OCI-LY1 (cell line): ENCODE data around the gene NOTCH2.

Source experiments
- H2AFZ ChIP-seq: fragments of 200-600 bp; sonication (generic), shearing (Covaris generic); 2 replicates; pipeline ENCODE4 v1.6.0; 2014; ENCODE audit warnings: antibody characterized with exemption, mild to moderate bottlenecking, low read length
- H3F3A ChIP-seq: fragments of 200-600 bp; sonication (generic), shearing (Covaris generic); 2 replicates; pipeline ENCODE4 v1.6.0; 2014; ENCODE audit warnings: mild to moderate bottlenecking, antibody characterized with exemption, low read length, moderate library complexity; ENCODE audit not compliant: insufficient read depth
- H3K27ac ChIP-seq: fragments of 200-600 bp; sonication (generic); 2 replicates; pipeline ENCODE4 v1.5.1; 2014; ENCODE audit warnings: low read length, mixed run types, mild to moderate bottlenecking, low read depth; ENCODE audit not compliant: poor library complexity, severe bottlenecking
- H3K27me3 ChIP-seq: fragments of 200-600 bp; sonication (generic); 2 replicates; pipeline ENCODE4 v1.6.0; 2014; ENCODE audit warnings: antibody characterized with exemption, mild to moderate bottlenecking, low read length, moderate library complexity; ENCODE audit not compliant: insufficient read depth
- H3K36me3 ChIP-seq: fragments of 200-600 bp; sonication (generic); 2 replicates; pipeline ENCODE4 v1.6.1; 2014; ENCODE audit warnings: mild to moderate bottlenecking, antibody characterized with exemption, low read length, moderate library complexity, mixed read lengths; ENCODE audit not compliant: insufficient read depth
- H3K4me1 ChIP-seq: fragments of 200-600 bp; sonication (generic); 2 replicates; pipeline ENCODE4 v1.5.1; 2014; ENCODE audit warnings: mild to moderate bottlenecking, low read length, moderate library complexity; ENCODE audit not compliant: insufficient read depth, severe bottlenecking
- H3K4me2 ChIP-seq: fragments of 200-600 bp; sonication (generic), shearing (Covaris generic); 2 replicates; pipeline ENCODE4 v1.6.1; 2014; ENCODE audit warnings: low read length
- H3K4me3 ChIP-seq: fragments of 200-600 bp; sonication (generic); 2 replicates; pipeline ENCODE4 v1.5.1; 2014; ENCODE audit warnings: low read length, low read depth, mild to moderate bottlenecking, mixed read lengths; ENCODE audit not compliant: poor library complexity, severe bottlenecking
- H3K79me2 ChIP-seq: fragments of 200-600 bp; shearing (Covaris generic); 2 replicates; pipeline ENCODE4 v1.6.1; 2016; ENCODE audit warnings: mixed run types, low read length, mixed read lengths; ENCODE audit not compliant: insufficient read depth
- H3K9ac ChIP-seq: fragments of 200-600 bp; sonication (generic), shearing (Covaris generic); 2 replicates; pipeline ENCODE4 v1.6.1; 2014; ENCODE audit warnings: mild to moderate bottlenecking, low read length, mixed read lengths
- H3K9me2 ChIP-seq: fragments of 200-600 bp; sonication (generic), shearing (Covaris generic); 2 replicates; pipeline ENCODE4 v1.6.1; 2014; ENCODE audit warnings: low read depth, mild to moderate bottlenecking, low read length, mixed read lengths
- H3K9me3 ChIP-seq: fragments of 200-600 bp; shearing (Covaris generic); 2 replicates; pipeline ENCODE4 v1.6.1; 2014; ENCODE audit warnings: low read length, mixed read lengths
- H4K20me1 ChIP-seq: fragments of 200-600 bp; sonication (generic), shearing (Covaris generic); 2 replicates; pipeline ENCODE4 v1.6.0; 2016; ENCODE audit warnings: mild to moderate bottlenecking, low read length; ENCODE audit not compliant: insufficient read depth
- EZH2 ChIP-seq: fragments of 200-600 bp; sonication (generic), shearing (Covaris generic); IDR thresholded peaks from 2 replicates; pipeline ENCODE4 v1.8.0; 2017; ENCODE audit warnings: borderline replicate concordance, mixed run types, mild to moderate bottlenecking, antibody characterized with exemption, low read length, moderate library complexity, mixed read lengths
- TF ChIP-seq, protein P1 (sequence below): fragments of 200-600 bp; sonication (generic), shearing (Covaris generic); IDR thresholded peaks from 2 replicates; pipeline ENCODE4 v1.5.1; 2017; ENCODE audit warnings: mild to moderate bottlenecking, antibody characterized with exemption, low read length, moderate library complexity, mixed read lengths

NOTCH2 gene

DNA sequence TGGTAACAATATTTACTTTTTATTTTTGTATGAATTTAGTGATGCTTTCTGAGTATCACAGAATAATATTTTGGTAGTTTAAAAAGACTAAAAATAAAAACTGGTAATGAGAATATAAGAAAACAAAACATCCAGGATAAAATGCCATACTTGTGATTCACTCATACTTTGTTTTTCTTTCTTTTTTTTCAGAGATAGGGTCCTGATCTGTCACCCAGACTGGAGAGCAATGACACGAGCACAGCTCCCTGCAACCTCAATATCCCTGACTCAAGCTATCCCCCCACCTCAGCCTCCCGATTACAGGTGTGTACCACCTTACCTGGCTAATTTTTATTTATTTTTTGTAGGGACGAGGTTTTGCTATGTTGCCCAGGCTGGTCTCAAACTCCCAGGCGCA is 109.0 kb downstream of the NOTCH2 start:
- no peak overlapping the region for H3K9ac ChIP-seq
- no peaks in the 10 kb centered on the region for H4K20me1 ChIP-seq
- H3K36me3 ChIP-seq: peaks cover 20% of the 10 kb centered on the region; the same call in 1 of the 2 replicates
- no peak overlapping the region for H3K4me2 ChIP-seq
- H3K9me3 ChIP-seq: no peaks in the 10 kb centered on the region
- H3K4me1 ChIP-seq: no peaks in the 10 kb centered on the region
- H3K27ac ChIP-seq: no peak overlapping the region
- H3K9me2 ChIP-seq: no peaks in the 10 kb centered on the region
- H3K27me3 ChIP-seq: no peaks in the 10 kb centered on the region
- H3K4me3 ChIP-seq: no peak overlapping the region
- H2AFZ ChIP-seq: no peak overlapping the region
- TF ChIP-seq EZH2: no peak
- TF ChIP-seq, protein P1, sequence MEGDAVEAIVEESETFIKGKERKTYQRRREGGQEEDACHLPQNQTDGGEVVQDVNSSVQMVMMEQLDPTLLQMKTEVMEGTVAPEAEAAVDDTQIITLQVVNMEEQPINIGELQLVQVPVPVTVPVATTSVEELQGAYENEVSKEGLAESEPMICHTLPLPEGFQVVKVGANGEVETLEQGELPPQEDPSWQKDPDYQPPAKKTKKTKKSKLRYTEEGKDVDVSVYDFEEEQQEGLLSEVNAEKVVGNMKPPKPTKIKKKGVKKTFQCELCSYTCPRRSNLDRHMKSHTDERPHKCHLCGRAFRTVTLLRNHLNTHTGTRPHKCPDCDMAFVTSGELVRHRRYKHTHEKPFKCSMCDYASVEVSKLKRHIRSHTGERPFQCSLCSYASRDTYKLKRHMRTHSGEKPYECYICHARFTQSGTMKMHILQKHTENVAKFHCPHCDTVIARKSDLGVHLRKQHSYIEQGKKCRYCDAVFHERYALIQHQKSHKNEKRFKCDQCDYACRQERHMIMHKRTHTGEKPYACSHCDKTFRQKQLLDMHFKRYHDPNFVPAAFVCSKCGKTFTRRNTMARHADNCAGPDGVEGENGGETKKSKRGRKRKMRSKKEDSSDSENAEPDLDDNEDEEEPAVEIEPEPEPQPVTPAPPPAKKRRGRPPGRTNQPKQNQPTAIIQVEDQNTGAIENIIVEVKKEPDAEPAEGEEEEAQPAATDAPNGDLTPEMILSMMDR: no peak
- H3F3A ChIP-seq: no peaks in the 10 kb centered on the region
- H3K79me2 ChIP-seq: no peaks in the 10 kb centered on the region

- Histone ChIP-seq H3K36me3 (peaks cover 22% of the 10 kb centered on the region; the same call in 1 of the 2 replicates), H3K79me2 (no peaks in the 10 kb centered on the region), H4K20me1 (no peaks in the 10 kb centered on the region), H3K9me2 (no peaks in the 10 kb centered on the region), H3K9ac (no peak overlapping the region), H3F3A (no peaks in the 10 kb centered on the region), H3K27ac (no peak overlapping the region), H2AFZ (no peak overlapping the region), H3K9me3 (no peaks in the 10 kb centered on the region), H3K4me3 (no peak overlapping the region), H3K27me3 (no peaks in the 10 kb centered on the region), H3K4me1 (no peaks in the 10 kb centered on the region), H3K4me2 (no peak overlapping the region)
- TF ChIP-seq, protein P1: no peak
- TF ChIP-seq EZH2: no peak
Measured at GRCh38 chr1:119959268-119960220, 109.9 kb downstream of the NOTCH2 start.

DNA sequence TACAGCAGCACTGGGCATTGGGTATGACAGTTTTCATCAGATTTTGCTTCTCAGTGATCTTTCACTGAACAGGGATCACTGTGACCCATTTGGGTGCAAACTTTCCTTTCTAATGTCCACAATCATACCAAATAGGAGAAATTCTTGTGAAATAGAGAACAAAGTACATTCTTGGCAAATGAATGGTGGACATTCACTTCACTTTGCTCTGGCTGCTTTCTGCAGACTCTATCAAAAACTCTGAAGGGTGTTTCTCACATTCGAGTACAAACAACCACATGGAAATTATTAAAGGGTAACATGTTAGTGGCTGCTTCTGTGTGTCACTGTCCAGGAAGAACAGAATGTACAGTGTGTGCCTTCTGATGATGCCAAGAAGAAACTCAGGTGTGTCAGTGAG is 111.2 kb downstream of the NOTCH2 start:
- no peaks in the 10 kb centered on the region for H3F3A ChIP-seq
- no peaks in the 10 kb centered on the region for H3K79me2 ChIP-seq
- no peak overlapping the region for H3K4me2 ChIP-seq
- H3K4me3 ChIP-seq: no peak overlapping the region
- no peak overlapping the region for H3K27ac ChIP-seq
- no peak overlapping the region for H3K9ac ChIP-seq
- no peaks in the 10 kb centered on the region for H3K9me3 ChIP-seq
- no peaks in the 10 kb centered on the region for H3K9me2 ChIP-seq
- H3K36me3 ChIP-seq: peaks cover 18% of the 10 kb centered on the region; the same call in 1 of the 2 replicates
- no peak overlapping the region for H2AFZ ChIP-seq
- no peaks in the 10 kb centered on the region for H4K20me1 ChIP-seq
- TF ChIP-seq, protein P1: no peak
- no peak for TF ChIP-seq EZH2
- H3K4me1 ChIP-seq: no peaks in the 10 kb centered on the region
- H3K27me3 ChIP-seq: no peaks in the 10 kb centered on the region
